AG08395 (cell line): ENCODE results near the gene TIFAB.

Experiments used
- DNase-seq: peaks from one replicate; pipeline ENCODE4 v3.0.0; 2012; ENCODE audit warnings: mixed read lengths, low spot score

TIFAB gene

GRCh38 chr5:135481909-135482311 lies 29.8 kb upstream of the TIFAB start:
- DNase-seq: no peak

GRCh38 chr5:135481387-135481786 lies 29.2 kb upstream of the TIFAB start:
- no peak for DNase-seq

- no peak for DNase-seq
Observed at GRCh38 chr5:135480511-135480910, 28.4 kb upstream of the TIFAB start.

- no peak for DNase-seq
Observed at GRCh38 chr5:135478938-135479337, 26.8 kb upstream of the TIFAB start.

GRCh38 chr5:135477613-135478066 lies 25.5 kb upstream of the TIFAB start:
- DNase-seq: no peak

- DNase-seq: no peak
Observed at GRCh38 chr5:135476615-135477581, 24.7 kb upstream of the TIFAB start.

- DNase-seq: no peak
Observed at GRCh38 chr5:135473956-135474670, 22.0 kb upstream of the TIFAB start.

GRCh38 chr5:135472141-135472540 lies 20.0 kb upstream of the TIFAB start:
- DNase-seq: no peak

GRCh38 chr5:135471726-135472125 lies 19.6 kb upstream of the TIFAB start:
- no peak for DNase-seq

- DNase-seq: no peak
Observed at GRCh38 chr5:135469911-135470310, 17.8 kb upstream of the TIFAB start.

- DNase-seq: no peak
Observed at GRCh38 chr5:135468541-135468940, 16.4 kb upstream of the TIFAB start.

GRCh38 chr5:135467871-135468485 lies 15.8 kb upstream of the TIFAB start:
- DNase-seq: no peak

GRCh38 chr5:135467051-135467625 lies 15.0 kb upstream of the TIFAB start:
- DNase-seq: no peak

GRCh38 chr5:135466178-135467050 lies 14.3 kb upstream of the TIFAB start:
- peak; percentile 92 for DNase-seq

- no peak for DNase-seq
Observed at GRCh38 chr5:135465391-135466122, 13.4 kb upstream of the TIFAB start.

- peak; percentile 57 for DNase-seq
Observed at GRCh38 chr5:135462304-135462703, 10.2 kb upstream of the TIFAB start.

GRCh38 chr5:135461481-135462151 lies 9.5 kb upstream of the TIFAB start:
- DNase-seq: no peak

- no peak for DNase-seq
Observed at GRCh38 chr5:135460246-135461033, 8.3 kb upstream of the TIFAB start.

- DNase-seq: peak; percentile 28
Observed at GRCh38 chr5:135458921-135459331, 6.8 kb upstream of the TIFAB start.
